A172 (cell line): ENCODE results near the gene CAMP. TPM values are rescaled to one million over a fixed set of nuclear protein-coding genes. Genes with fewer than 3 reads are reported as not detected.
A peak's percentile ranks its signal among the peaks of the same experiment; 100 is the strongest.
"Not testable (repeated sequence)": the region's sequence is repeated elsewhere in the genome, so short reads cannot be mapped to it uniquely, and the experiment has no call there.

ENCODE experiments used
- DNase-seq: peaks from one replicate; pipeline ENCODE4 v3.0.0-alpha.2; 2015; ENCODE audit warnings: low spot score
- total RNA-seq: library from RNA; depleted of rRNA; stranded (reverse); fragments of >200 nt; shearing (Covaris generic); gene quantifications from 2 replicates; pipeline ENCODE4 v1.2.3, GENCODE V29; 2014; rRNA removed

CAMP gene
- total RNA-seq, 1 experiment from 2014 or later = not detected

GRCh38 chr3:48256557-48256956, 33.3 kb downstream of the CAMP start:
- DNase-seq = no peak

- no peak for DNase-seq
Observed at GRCh38 chr3:48258530-48258929, 35.2 kb downstream of the CAMP start.

- DNase-seq = no peak
Observed at GRCh38 chr3:48267782-48268181, 44.5 kb downstream of the CAMP start.

GRCh38 chr3:48268381-48268935, 45.2 kb downstream of the CAMP start:
- DNase-seq = peak; percentile 16

- DNase-seq = no peak
Observed at GRCh38 chr3:48268936-48269561, 45.8 kb downstream of the CAMP start.

GRCh38 chr3:48269592-48269991, 46.3 kb downstream of the CAMP start:
- no peak for DNase-seq

- no peak for DNase-seq
Observed at GRCh38 chr3:48270306-48270705, 47.0 kb downstream of the CAMP start.

GRCh38 chr3:48271223-48271622, 47.9 kb downstream of the CAMP start:
- not testable (repeated sequence) for DNase-seq

- DNase-seq = no peak
Observed at GRCh38 chr3:48271763-48272498, 48.6 kb downstream of the CAMP start.

- DNase-seq = peak; percentile 55
Observed at GRCh38 chr3:48273594-48274211, 50.4 kb downstream of the CAMP start.

GRCh38 chr3:48274452-48274851, 51.2 kb downstream of the CAMP start:
- no peak for DNase-seq

Other genes starting within 250 kb of the CAMP start
- gene MAP4, start 207.1 kb upstream of the CAMP start, total RNA-seq = 66.0 and 87.0 TPM in 2 replicates
- 21.1 and 33.6 TPM in 2 replicates for gene CDC25A, start 35.1 kb upstream of the CAMP start, total RNA-seq
- 2.3 and 3.9 TPM in 2 replicates for gene ZNF589, start 17.6 kb downstream of the CAMP start, total RNA-seq
- gene NME6, start 77.9 kb downstream of the CAMP start, total RNA-seq = 10.9 and 11.9 TPM in 2 replicates
- not detected in 2 replicates for gene SPINK8, start 110.2 kb downstream of the CAMP start, total RNA-seq
- not detected in 2 replicates for gene FBXW12, start 148.7 kb downstream of the CAMP start, total RNA-seq
- gene PLXNB1, start 206.6 kb downstream of the CAMP start, total RNA-seq = 24.9 and 66.5 TPM in 2 replicates
- gene CCDC51, start 216.6 kb downstream of the CAMP start, total RNA-seq = 42.7 and 49.8 TPM in 2 replicates
- 556 and 560 TPM in 2 replicates for gene TMA7, start 216.8 kb downstream of the CAMP start, total RNA-seq
- gene ATRIP, start 223.2 kb downstream of the CAMP start, total RNA-seq = 8.1 and 14.6 TPM in 2 replicates